Stimulated activated CD8-positive, alpha-beta memory T cell treated with anti-CD3 and anti-CD28 coated beads, Interleukin-2, amount 100 ng/mL, for 1 hour (primary cell): ENCODE measurements around the gene MFAP4.
"Not testable (repeated sequence)": the region's sequence is repeated elsewhere in the genome, so short reads cannot be mapped to it uniquely, and the experiment has no call there.

Source experiments
- DNase-seq, 2 donors: peaks; one replicate each; pipeline ENCODE4 v3.0.0-alpha.2; 2020; ENCODE audit warnings: low read depth in 2 of 2

Gene MFAP4

GRCh38 chr17:19370493-19370960 is 16.5 kb downstream of the MFAP4 start:
- DNase-seq, result no peak

- no peak for DNase-seq
Measured at GRCh38 chr17:19369846-19370492, 17.0 kb downstream of the MFAP4 start.

GRCh38 chr17:19369107-19369778 is 17.7 kb downstream of the MFAP4 start:
- no peak for DNase-seq

GRCh38 chr17:19368229-19368628 is 18.8 kb downstream of the MFAP4 start:
- no peak for DNase-seq

GRCh38 chr17:19366637-19366972 is 20.4 kb downstream of the MFAP4 start:
- DNase-seq, result no peak

- no peak for DNase-seq
Measured at GRCh38 chr17:19365833-19366636, 21.0 kb downstream of the MFAP4 start.

- no peak for DNase-seq
Measured at GRCh38 chr17:19365499-19365817, 21.5 kb downstream of the MFAP4 start.

- DNase-seq, result no peak
Measured at GRCh38 chr17:19364699-19365498, 22.1 kb downstream of the MFAP4 start.

- DNase-seq, result no peak
Measured at GRCh38 chr17:19363460-19364035, 23.4 kb downstream of the MFAP4 start.

GRCh38 chr17:19363114-19363438 is 23.9 kb downstream of the MFAP4 start:
- no peak for DNase-seq

- peak; percentile 89 to 91 for DNase-seq
Measured at GRCh38 chr17:19362277-19363113, 24.5 kb downstream of the MFAP4 start, which contains the start of gene B9D1. Gene B9D1, minus strand, starts transcription at chr17:19362723. Its CDS starts 154 bp downstream, at chr17:19362569.

GRCh38 chr17:19361944-19362276 is 25.1 kb downstream of the MFAP4 start:
- DNase-seq, result no peak

GRCh38 chr17:19361326-19361725 is 25.7 kb downstream of the MFAP4 start:
- no peak for DNase-seq

GRCh38 chr17:19360772-19361171 is 26.2 kb downstream of the MFAP4 start:
- DNase-seq, result no peak

- no peak for DNase-seq
Measured at GRCh38 chr17:19359856-19360255, 27.1 kb downstream of the MFAP4 start.

GRCh38 chr17:19359151-19359550 is 27.8 kb downstream of the MFAP4 start:
- no peak for DNase-seq

- no peak for DNase-seq
Measured at GRCh38 chr17:19357761-19358160, 29.2 kb downstream of the MFAP4 start.

GRCh38 chr17:19357351-19357750 is 29.6 kb downstream of the MFAP4 start:
- DNase-seq, result no peak

GRCh38 chr17:19354748-19355147 is 32.2 kb downstream of the MFAP4 start:
- DNase-seq, result no peak

- not testable (repeated sequence) for DNase-seq
Measured at GRCh38 chr17:19353401-19353800, 33.6 kb downstream of the MFAP4 start.

GRCh38 chr17:19348806-19349205 is 38.2 kb downstream of the MFAP4 start:
- no peak for DNase-seq
